Measurements from ENCODE around the gene MCC. TPM values are rescaled to one million over a fixed set of nuclear protein-coding genes. Genes with fewer than 3 reads are reported as not detected.

Gene MCC
- total and polyA plus RNA-seq, 12 donors: 1.8 to 12.6 (median 8.9) TPM

- H3K9me3 ChIP-seq (replicated peaks in 1 of 3): no peaks in the 10 kb centered on the region
- no peak overlapping the region for H3K27ac ChIP-seq
- no peaks in the 10 kb centered on the region for H3K4me1 ChIP-seq (replicated peaks in 1 of 2)
- H3K27me3 ChIP-seq: no peaks in the 10 kb centered on the region
- H3K4me3 ChIP-seq: no peak overlapping the region
- TF ChIP-seq POLR2A (IDR thresholded peaks at IDR 0.05) (no peak), CTCF (IDR thresholded peaks at IDR 0.05) (no peak)
- intact Hi-C loops (cut with DNase I): loop anchor here in 1 of 2 donors (10.0 kb wide), 1 partner anchor 333 kb away; no protein-coding TSS in a partner anchor
- H3K36me3 ChIP-seq (replicated peaks in 1 of 2): no peaks in the 10 kb centered on the region
- DNase-seq: no peak
- 87 to 95% (median 92%) methylated on average over 6 of the region's 6 CpGs for WGBS, 4 donors
These were observed 150.5 kb downstream of the MCC start for GRCh38 chr5:113337515-113338415.

- Histone ChIP-seq H3K9me3 (replicated peaks in 1 of 3) (no peaks in the 10 kb centered on the region), H3K4me3 (no peak overlapping the region), H3K27me3 (no peaks in the 10 kb centered on the region), H3K4me1 (replicated peaks in 1 of 2) (no peaks in the 10 kb centered on the region), H3K27ac (no peak overlapping the region), H3K36me3 (replicated peaks in 1 of 2) (no peaks in the 10 kb centered on the region)
- TF ChIP-seq POLR2A (IDR thresholded peaks at IDR 0.05) (no peak), CTCF (IDR thresholded peaks at IDR 0.05) (peak in 4 of 6 experiments; percentile 37 to 44 (median 40))
- WGBS, 4 donors: 65 to 79% (median 70%) methylated on average over 4 of the region's 4 CpGs
- DNase-seq: peak in 4 of 7 donors; percentile 21 to 36 (median 24)
- intact Hi-C loops (cut with DNase I): loop anchor here in 1 of 2 donors (10.0 kb wide), 1 partner anchor 332 kb away; no protein-coding TSS in a partner anchor
These were observed 151.3 kb downstream of the MCC start for GRCh38 chr5:113336975-113337374.

GRCh38 chr5:113333411-113333810 is 154.8 kb downstream of the MCC start:
- H3K27me3 ChIP-seq: no peaks in the 10 kb centered on the region
- no peak for DNase-seq
- WGBS, 4 donors: 93 to 97% (median 95%) methylated on average over 1 of the region's 1 CpG
- peaks cover 5 to 9% of the 10 kb centered on the region in 2 donors for H3K4me1 ChIP-seq (replicated peaks in 1 of 2)
- H3K36me3 ChIP-seq (replicated peaks in 1 of 2): no peaks in the 10 kb centered on the region
- TF ChIP-seq CTCF (IDR thresholded peaks at IDR 0.05) (no peak), POLR2A (IDR thresholded peaks at IDR 0.05) (no peak)
- H3K9me3 ChIP-seq (replicated peaks in 1 of 3): no peaks in the 10 kb centered on the region
- intact Hi-C loops (cut with DNase I): loop anchor here in 1 of 2 donors (10.0 kb wide), 1 partner anchor 329 kb away; no protein-coding TSS in a partner anchor
- no peak overlapping the region for H3K27ac ChIP-seq
- H3K4me3 ChIP-seq: no peak overlapping the region

GRCh38 chr5:113331209-113331551 is 157.1 kb downstream of the MCC start:
- Histone ChIP-seq H3K27ac (peak overlapping the region in 1 of 5 donors; percentile 19), H3K4me1 (replicated peaks in 1 of 2) (peaks cover 5 to 9% of the 10 kb centered on the region in 2 donors), H3K36me3 (replicated peaks in 1 of 2) (no peaks in the 10 kb centered on the region), H3K27me3 (no peaks in the 10 kb centered on the region), H3K4me3 (no peak overlapping the region), H3K9me3 (replicated peaks in 1 of 3) (no peaks in the 10 kb centered on the region)
- DNase-seq: peak in 2 of 7 donors; percentile 14 to 26
- TF ChIP-seq POLR2A (IDR thresholded peaks at IDR 0.05) (no peak), CTCF (IDR thresholded peaks at IDR 0.05) (no peak)
- intact Hi-C loops (cut with DNase I): loop anchor here in 1 of 2 donors (10.0 kb wide), 1 partner anchor 326 kb away; no protein-coding TSS in a partner anchor
- 59 to 87% (median 67%) methylated on average over 4 of the region's 4 CpGs for WGBS, 4 donors
